Activated T-helper 17 cell treated with anti-CD3 and anti-CD28 coated beads, Interleukin-2, amount 50 U/mL, for 72 hours (primary cell): ENCODE results near the gene KIF24. TPM values are rescaled to one million over a fixed set of nuclear protein-coding genes. Genes with fewer than 3 reads are reported as not detected.
"Not testable (repeated sequence)": the region's sequence is repeated elsewhere in the genome, so short reads cannot be mapped to it uniquely, and the experiment has no call there.

Experiments used
- ATAC-seq: fragments of 150-1000 bp; cut with Tn5 transposase; replicated peaks from 2 replicates; pipeline ENCODE4 v1.10.0; 2021; ENCODE audit warnings: mild to moderate bottlenecking, moderate library complexity
- H3K27ac Mint-ChIP-seq: one replicate; pipeline ENCODE4 v1.8.0; 2022; ENCODE audit warnings: mixed read lengths
- H3K27me3 Mint-ChIP-seq: one replicate; pipeline ENCODE4 v1.8.0; 2022; ENCODE audit warnings: mixed read lengths
- H3K36me3 Mint-ChIP-seq: one replicate; pipeline ENCODE4 v1.8.0; 2022; ENCODE audit warnings: low read depth, mild to moderate bottlenecking, mixed read lengths
- H3K4me1 Mint-ChIP-seq: one replicate; pipeline ENCODE4 v1.8.0; 2022; ENCODE audit warnings: mixed read lengths
- H3K4me3 Mint-ChIP-seq: one replicate; pipeline ENCODE4 v1.8.0; 2022; ENCODE audit warnings: mild to moderate bottlenecking, mixed read lengths
- H3K9me3 Mint-ChIP-seq: one replicate; pipeline ENCODE4 v1.8.0; 2022; ENCODE audit warnings: mixed read lengths
- total RNA-seq, 2 donors: library from RNA; stranded (reverse); gene quantifications; one replicate each; pipeline ENCODE4 v1.2.3, GENCODE V29; 2022

Gene KIF24
- total RNA-seq, 2 donors from 2014 or later: 4.9 to 7.1 TPM

DNA sequence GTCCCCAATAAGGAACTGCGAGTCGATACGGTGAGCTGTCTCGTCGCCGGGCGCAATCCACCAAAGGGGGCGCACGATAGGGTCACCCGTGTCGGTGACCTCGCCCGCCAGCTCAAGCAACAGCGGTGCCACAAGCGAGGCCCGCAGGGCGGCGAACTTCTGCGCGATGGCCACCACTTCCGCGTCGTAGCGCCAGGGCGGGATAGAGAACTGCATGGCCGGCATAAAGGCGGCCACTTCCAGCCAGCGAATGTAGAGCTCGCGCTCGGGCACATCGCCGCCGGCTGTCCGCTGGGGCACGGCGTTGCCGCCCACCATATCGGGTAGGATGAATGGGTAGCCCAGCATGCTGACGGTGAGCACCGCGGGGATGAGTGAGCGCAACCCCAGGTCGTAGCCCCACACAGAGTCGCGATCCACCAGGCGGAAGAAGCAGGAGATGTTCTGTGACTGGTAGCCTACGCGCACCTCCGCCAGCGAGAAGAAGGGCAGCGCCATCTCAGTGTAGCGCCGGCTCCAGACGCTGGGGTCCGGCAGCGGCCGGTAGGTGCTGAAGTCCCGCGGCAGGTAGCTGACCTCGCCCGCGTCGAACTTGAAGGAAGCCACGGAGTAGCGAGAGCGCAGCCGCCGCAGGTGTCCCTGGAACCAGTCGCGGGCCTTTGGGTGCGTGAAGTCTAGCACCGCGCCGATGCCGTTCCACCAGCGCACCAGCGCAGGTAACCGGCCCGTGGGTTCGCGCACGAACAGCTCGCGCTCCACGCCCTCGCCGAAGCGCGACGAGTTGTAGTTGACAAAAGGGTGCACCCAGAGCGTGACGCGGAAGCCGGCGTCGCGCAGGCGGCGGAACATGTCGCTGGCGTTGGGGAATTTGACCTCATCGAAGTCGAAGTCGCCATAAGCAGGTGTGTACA, 42.2 kb upstream of the KIF24 start:
- Mint-ChIP-seq H3K4me1 (no peaks in the 10 kb centered on the region), H3K4me3 (no peak overlapping the region), H3K27ac (no peak overlapping the region), H3K36me3 (no peaks in the 10 kb centered on the region), H3K9me3 (peaks cover 3% of the 10 kb centered on the region), H3K27me3 (no peaks in the 10 kb centered on the region)
- ATAC-seq: peak; percentile 9

DNA sequence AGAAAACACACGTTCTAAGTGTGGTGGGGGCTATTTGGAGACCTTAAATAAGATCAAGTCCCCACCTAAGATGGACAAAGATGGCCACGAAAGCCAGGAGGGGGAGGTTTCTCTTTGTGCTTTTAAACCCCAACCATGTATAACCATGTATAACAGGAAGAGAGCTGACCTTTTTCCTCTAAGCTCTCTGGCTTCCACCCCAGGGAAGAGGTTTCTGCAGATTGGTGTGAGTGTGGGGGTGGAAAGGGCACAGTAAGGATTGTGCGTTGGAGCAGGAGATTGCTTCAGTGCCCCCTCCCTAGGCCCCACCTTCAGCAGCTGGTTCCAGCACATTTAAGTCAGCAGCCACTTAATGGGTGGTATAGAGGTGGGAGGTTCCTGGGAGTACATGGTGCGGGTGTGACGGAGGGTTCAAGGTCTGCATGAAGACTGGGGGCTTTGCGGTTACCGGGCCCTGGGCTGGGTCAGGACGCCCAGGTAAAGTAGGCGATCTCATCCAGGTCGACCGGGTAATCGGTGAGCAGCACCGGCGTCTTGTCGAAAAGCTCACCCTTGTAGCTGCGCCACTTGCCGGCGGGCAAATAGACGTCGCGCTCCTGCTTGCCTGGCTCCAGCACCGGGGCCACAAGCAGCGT, 41.4 kb upstream of the KIF24 start:
- H3K4me3 Mint-ChIP-seq: no peak overlapping the region
- no peaks in the 10 kb centered on the region for H3K36me3 Mint-ChIP-seq
- H3K27me3 Mint-ChIP-seq: no peaks in the 10 kb centered on the region
- H3K9me3 Mint-ChIP-seq: peaks cover 3% of the 10 kb centered on the region
- H3K4me1 Mint-ChIP-seq: no peaks in the 10 kb centered on the region
- no peak overlapping the region for H3K27ac Mint-ChIP-seq
- ATAC-seq: peak; percentile 16

DNA sequence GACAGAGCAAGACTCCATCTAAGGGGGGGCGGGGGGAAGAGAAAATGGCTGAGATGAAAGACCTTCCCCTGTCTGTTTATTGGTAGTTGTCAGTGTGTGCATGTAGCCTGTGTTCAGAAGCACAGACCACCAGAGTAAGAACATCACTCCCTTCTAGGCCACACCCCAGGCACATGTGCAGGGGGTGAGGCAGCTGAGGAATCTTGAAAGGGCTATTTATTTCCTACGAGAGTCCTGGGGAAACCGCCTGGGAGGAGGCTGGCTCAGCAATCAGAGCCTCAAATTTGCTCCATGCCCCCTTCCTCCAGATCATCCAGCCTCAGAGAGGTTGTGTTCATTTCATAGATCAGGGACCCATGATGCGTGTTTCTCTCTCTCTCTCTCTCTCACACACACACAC, 40.6 kb upstream of the KIF24 start:
- H3K9me3 Mint-ChIP-seq: peaks cover 3% of the 10 kb centered on the region
- no peak overlapping the region for H3K27ac Mint-ChIP-seq
- no peaks in the 10 kb centered on the region for H3K27me3 Mint-ChIP-seq
- H3K4me3 Mint-ChIP-seq: no peak overlapping the region
- no peaks in the 10 kb centered on the region for H3K4me1 Mint-ChIP-seq
- H3K36me3 Mint-ChIP-seq: no peaks in the 10 kb centered on the region
- ATAC-seq: no peak

DNA sequence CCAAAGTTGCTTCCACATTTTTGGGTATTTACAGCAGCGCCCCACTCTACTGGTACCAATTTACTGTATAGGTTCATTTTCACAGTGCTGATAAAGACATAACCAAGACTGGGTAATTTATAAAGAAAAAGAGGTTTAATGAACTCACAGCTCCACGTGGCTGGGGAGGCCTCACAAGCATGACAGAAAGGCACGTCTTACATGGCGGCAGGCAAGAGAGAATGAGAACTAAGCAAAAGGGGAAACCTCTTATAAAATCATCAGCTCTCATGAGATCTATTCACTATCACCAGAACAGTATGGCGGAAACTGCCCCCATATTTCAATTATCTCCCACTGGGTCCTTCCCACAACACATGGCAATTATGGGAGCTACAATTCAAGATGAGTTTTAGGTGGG, 39.7 kb upstream of the KIF24 start:
- not testable (repeated sequence) for H3K36me3 Mint-ChIP-seq, H3K4me1 Mint-ChIP-seq

DNA sequence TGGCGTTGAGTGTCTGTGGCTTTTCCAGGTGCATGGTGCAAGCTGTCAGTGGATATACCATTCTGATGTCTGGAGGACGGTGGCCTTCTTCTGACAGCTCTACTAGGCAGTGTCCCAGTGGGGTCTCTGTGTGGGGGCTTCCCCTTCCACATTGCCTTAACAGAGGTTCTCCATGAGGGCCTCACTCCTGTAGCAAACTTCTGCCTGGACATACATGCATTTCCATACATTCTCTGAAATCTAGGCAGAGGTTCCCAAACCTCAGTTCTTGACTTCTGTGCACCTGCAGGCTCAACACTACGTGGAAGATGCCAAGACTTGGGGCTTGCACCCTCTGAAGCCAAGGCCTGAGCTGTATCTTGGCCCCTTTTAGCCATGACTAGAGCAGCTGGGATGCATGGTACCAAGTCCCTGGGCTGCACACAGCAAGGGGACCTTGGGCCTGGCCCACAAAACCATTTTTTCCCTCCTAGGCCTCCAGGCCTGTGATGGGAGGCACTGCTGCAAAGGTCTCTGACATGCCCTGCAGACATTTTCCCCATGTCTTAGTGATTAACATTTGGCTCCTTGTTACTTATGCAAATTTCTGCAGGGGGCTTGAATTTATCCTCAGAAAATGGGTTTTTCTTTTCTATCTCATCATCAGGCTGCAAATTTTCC, 38.8 kb upstream of the KIF24 start:
- H3K9me3 Mint-ChIP-seq, ATAC-seq, H3K4me3 Mint-ChIP-seq, H3K36me3 Mint-ChIP-seq, H3K27ac Mint-ChIP-seq, H3K4me1 Mint-ChIP-seq, H3K27me3 Mint-ChIP-seq: not testable (repeated sequence)

More for the DNA sequence above, 39.7 kb upstream of the KIF24 start:
- H3K9me3 Mint-ChIP-seq, H3K4me3 Mint-ChIP-seq, H3K27me3 Mint-ChIP-seq, ATAC-seq, H3K27ac Mint-ChIP-seq: not testable (repeated sequence)

DNA sequence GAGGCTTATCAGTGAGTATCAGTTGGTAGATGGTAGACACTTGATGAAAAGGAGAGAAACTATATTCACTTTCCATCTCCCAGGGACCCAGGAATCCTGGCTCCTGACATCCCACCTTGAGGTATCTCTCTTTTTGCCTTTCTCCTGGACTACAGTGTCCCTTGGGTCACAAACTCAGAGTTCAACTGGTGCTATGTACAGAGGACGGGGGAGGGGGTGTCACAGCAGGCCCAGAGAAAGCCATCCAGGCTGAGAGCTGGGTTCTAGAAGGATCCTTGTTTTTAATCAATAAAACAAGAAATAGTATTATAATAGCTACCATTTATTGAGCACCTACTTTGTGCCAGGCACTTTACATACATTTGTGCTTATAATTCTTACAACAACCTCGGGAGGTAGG, 37.3 kb upstream of the KIF24 start:
- Mint-ChIP-seq H3K9me3 (peaks cover 3% of the 10 kb centered on the region), H3K27me3 (no peaks in the 10 kb centered on the region), H3K36me3 (no peaks in the 10 kb centered on the region), H3K4me1 (no peaks in the 10 kb centered on the region), H3K27ac (no peak overlapping the region), H3K4me3 (no peak overlapping the region)
- no peak for ATAC-seq

DNA sequence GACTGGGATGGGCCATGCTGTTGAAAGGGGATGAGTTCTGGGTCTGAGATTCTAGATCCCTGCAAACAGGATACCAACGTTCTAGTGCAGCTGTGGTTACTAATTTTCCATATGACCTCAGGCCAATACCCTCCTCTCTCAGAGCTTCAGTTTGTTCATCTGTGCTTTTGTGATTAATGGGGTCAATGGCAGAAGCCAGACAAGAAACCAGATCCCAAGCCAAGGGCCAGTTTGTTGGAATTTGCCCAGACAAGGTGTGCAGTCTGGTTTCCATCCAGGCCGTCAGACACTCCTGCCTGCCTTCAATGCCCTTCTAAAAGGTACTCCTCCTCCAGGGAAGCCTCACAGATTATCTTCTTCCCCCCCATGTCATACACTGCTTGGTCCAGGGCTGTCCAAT, 36.2 kb upstream of the KIF24 start:
- no peaks in the 10 kb centered on the region for H3K27me3 Mint-ChIP-seq
- ATAC-seq: no peak
- no peak overlapping the region for H3K4me3 Mint-ChIP-seq
- H3K9me3 Mint-ChIP-seq: peaks cover 3% of the 10 kb centered on the region
- no peak overlapping the region for H3K27ac Mint-ChIP-seq
- H3K36me3 Mint-ChIP-seq: no peaks in the 10 kb centered on the region
- no peaks in the 10 kb centered on the region for H3K4me1 Mint-ChIP-seq

DNA sequence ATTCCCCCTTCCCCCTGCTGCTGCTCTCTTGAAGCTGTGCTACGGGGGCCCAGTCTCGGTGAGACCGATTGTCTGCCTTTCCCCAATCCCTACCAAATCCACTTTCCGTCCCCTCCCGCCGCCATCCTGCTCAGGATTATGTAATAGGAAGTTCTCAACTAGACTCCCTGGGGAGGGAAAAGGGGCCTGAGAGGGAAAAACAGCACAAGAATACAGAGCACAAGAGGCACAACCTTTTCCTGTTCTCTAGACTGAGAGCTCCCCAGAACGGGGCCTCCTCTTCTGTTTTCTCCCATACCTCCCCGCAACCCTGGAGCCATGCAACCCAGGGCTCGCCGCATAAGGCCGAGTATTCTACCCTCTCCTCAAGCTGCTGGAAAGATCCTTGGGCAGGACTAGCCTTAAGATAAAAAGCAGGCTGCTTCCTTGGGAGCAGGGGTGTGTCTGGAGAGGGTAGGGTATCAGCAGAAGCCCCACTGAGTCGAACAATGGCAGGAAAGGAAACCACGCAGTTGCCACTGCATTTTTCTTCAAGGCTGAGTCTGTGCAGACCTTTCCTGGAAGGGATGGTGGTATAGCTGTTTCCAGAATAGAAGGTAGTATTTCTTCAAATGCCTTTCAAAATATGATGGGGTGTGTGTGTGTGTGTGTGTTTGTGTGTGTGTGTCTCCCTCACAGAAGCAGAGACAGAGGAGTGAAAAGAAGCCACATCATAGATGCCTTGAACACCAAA, 34.7 kb upstream of the KIF24 start:
- H3K27ac Mint-ChIP-seq: no peak overlapping the region
- peaks cover 3% of the 10 kb centered on the region for H3K9me3 Mint-ChIP-seq
- H3K36me3 Mint-ChIP-seq: no peaks in the 10 kb centered on the region
- no peaks in the 10 kb centered on the region for H3K4me1 Mint-ChIP-seq
- no peak overlapping the region for H3K4me3 Mint-ChIP-seq
- ATAC-seq: no peak
- no peaks in the 10 kb centered on the region for H3K27me3 Mint-ChIP-seq

DNA sequence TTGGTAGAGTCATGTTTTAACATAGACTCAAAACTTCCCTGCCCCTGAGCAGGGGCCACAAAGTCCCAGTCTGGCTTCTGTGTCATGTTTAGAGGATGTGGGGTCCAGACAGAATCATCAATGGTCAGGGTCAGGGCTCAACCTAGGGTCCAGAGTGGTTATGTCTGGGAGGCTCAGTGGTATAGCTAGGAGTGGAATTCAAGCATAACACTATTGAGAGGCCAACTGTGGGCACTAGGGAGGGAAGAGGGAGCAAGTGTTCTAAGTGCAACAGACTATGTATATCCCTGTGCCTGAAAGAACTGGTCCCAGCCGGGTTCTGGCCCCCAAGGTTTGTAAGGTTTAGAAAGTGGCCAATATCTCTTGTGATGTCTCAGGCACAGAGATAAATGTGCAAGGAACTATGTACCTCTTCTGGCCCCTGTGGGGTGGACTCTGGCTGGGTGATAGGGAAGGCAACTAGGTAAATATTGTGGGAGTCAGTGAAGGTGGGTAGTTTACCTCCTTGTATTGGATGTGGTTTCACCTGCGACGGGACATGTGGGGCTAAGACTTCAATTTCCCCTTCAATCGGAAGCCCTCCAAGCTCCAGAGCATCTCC, 33.6 kb upstream of the KIF24 start:
- no peak for ATAC-seq
- H3K4me1 Mint-ChIP-seq: no peaks in the 10 kb centered on the region
- H3K27me3 Mint-ChIP-seq: no peaks in the 10 kb centered on the region
- H3K9me3 Mint-ChIP-seq: peaks cover 5% of the 10 kb centered on the region
- H3K27ac Mint-ChIP-seq: no peak overlapping the region
- no peaks in the 10 kb centered on the region for H3K36me3 Mint-ChIP-seq
- no peak overlapping the region for H3K4me3 Mint-ChIP-seq

DNA sequence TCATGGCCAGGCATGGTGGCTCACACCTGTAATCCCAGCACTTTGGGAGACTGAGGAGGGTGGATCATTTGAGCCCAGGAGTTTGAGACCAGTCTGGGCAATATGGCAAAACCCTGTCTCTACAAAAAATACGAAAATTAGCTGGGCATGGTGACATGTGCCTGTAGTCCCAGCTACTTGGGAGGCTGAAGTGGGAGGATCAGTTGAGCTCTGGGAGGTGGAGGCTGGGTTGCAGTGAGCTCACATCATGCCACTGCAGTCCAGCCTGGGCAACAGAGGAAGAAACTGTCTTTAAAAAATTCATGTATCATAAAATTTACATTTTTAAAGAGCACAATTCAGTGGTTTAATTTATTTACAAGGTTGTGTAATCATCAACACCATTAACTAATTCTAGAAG, 23.9 kb upstream of the KIF24 start:
- ATAC-seq, H3K27ac Mint-ChIP-seq, H3K9me3 Mint-ChIP-seq, H3K27me3 Mint-ChIP-seq, H3K4me1 Mint-ChIP-seq, H3K4me3 Mint-ChIP-seq: not testable (repeated sequence)
- H3K36me3 Mint-ChIP-seq: peaks cover 19% of the 10 kb centered on the region

DNA sequence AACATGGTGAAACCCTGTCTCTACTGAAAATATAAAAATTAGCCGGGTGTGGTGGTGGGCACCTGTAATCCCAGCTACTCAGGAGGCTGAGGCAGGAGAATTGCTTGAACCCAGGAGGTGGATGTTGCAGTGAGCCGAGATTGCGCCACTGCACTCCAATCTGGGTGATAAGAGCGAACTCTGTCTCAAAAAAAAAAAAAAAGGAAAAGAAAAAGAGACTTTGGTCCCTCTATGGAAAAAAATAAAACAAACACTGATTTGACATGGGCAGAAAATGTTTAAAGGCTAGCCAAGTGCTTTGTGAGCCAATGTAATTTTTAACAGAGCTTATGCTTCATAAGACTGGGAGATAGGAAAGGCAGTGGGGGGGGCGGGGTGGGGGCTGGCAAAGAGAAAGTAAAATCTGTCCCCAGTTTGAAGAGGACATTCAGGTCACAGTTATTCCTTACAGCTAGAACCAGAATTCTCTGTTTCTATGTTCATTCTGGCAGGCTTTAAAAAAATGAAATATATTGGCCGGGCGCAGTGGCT, 23.1 kb upstream of the KIF24 start:
- H3K27me3 Mint-ChIP-seq, H3K4me1 Mint-ChIP-seq: not testable (repeated sequence)
- peaks cover 25% of the 10 kb centered on the region for H3K36me3 Mint-ChIP-seq

DNA sequence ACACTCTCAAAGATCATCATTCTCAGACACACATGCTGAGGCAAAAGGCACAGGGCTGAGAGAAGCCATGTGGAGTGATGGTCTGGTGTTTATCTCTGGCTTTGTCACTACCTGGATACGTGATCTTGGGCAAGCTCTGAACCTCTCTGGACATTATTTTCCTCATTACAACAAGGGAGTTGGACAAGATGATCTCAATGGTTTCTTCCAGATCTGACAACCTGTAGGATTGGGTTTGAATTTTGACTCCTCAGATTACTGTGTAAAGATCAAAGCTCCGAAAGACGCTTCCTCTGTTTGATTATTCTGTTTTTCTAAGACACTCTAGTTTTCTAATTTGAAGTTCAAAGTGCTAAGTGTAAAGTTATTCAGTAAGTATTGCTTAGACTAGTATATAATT, 20.3 kb upstream of the KIF24 start:
- Mint-ChIP-seq H3K27ac (no peak overlapping the region), H3K36me3 (peaks cover 24% of the 10 kb centered on the region), H3K4me1 (no peaks in the 10 kb centered on the region), H3K4me3 (no peak overlapping the region), H3K9me3 (no peaks in the 10 kb centered on the region), H3K27me3 (no peaks in the 10 kb centered on the region)
- no peak for ATAC-seq

More for the DNA sequence above, 23.1 kb upstream of the KIF24 start:
- ATAC-seq, H3K27ac Mint-ChIP-seq, H3K4me3 Mint-ChIP-seq, H3K9me3 Mint-ChIP-seq: not testable (repeated sequence)

DNA sequence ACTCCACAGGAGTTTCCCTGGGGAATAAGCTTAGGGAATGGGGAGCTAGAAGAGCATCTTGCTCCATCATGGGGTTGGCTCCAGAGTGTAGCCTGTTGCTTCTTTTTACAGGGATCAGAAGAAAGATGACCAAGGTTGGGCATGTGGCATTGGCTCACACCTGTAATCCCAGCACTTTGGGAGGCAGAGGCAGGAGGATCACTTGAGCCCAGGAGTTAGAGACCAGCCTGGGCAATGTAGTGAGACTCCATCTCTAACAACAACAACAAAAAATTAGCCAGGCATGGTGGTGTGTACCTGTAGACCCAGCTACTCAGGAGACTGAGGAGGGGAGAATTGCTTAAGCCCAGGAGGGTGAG, 18.7 kb upstream of the KIF24 start:
- no peaks in the 10 kb centered on the region for H3K27me3 Mint-ChIP-seq
- H3K4me1 Mint-ChIP-seq: no peaks in the 10 kb centered on the region
- H3K36me3 Mint-ChIP-seq: peaks cover 37% of the 10 kb centered on the region
- no peak for ATAC-seq
- no peak overlapping the region for H3K27ac Mint-ChIP-seq
- no peaks in the 10 kb centered on the region for H3K9me3 Mint-ChIP-seq
- H3K4me3 Mint-ChIP-seq: no peak overlapping the region
